Body of pancreas (tissue), 4 donors: ENCODE data around the gene PDE11A. TPM values are rescaled to one million over a fixed set of nuclear protein-coding genes. Genes with fewer than 3 reads are reported as not detected.

Experiments
- ATAC-seq: fragments of 150-250 bp; one replicate; pipeline ENCODE4 v1.9.1; 2016
- DNase-seq, 4 donors: peaks; one replicate each; pipeline ENCODE4 v3.0.0-alpha.2; 2019
- H3K27ac ChIP-seq, 4 donors: fragments of 200-600 bp; sonication (generic); 1 replicate in 3 of 4; 2 replicates in 1 of 4; pipeline versions ENCODE4 v1.5.1 to v1.6.1; 2016 to 2019; ENCODE audit warnings: mild to moderate bottlenecking in 1 of 4, mixed read lengths in 1 of 4, moderate library complexity in 1 of 4
- H3K27me3 ChIP-seq, 2 donors: fragments of 200-600 bp; sonication (generic); one replicate each; pipeline ENCODE4 v1.6.0; 2016; ENCODE audit warnings: mild to moderate bottlenecking in 1 of 2
- H3K36me3 ChIP-seq, 2 donors: fragments of 200-600 bp; sonication (generic); replicated peaks in 1 of 2; 2 replicates each; pipeline ENCODE4 v1.5.1; 2016; ENCODE audit warnings: low read depth in 2 of 2; ENCODE audit not compliant: insufficient read depth in 1 of 2
- H3K4me1 ChIP-seq: fragments of 200-600 bp; sonication (generic); one replicate; pipeline ENCODE4 v1.6.0; 2016
- H3K4me3 ChIP-seq, 2 donors: fragments of 200-600 bp; sonication (generic); 1 replicate in 1 of 2; 2 replicates in 1 of 2; pipeline ENCODE4 v1.5.1; 2016 to 2019
- H3K9me3 ChIP-seq, 3 donors: fragments of 200-600 bp; sonication (generic); 1 replicate in 2 of 3; 2 replicates in 1 of 3; pipeline ENCODE4 v1.5.1; 2016
- CTCF ChIP-seq, 7 experiments: fragments of 450-650 bp in 4 of 7; fragments of 200-600 bp in 3 of 7; sonication (generic) in 3 of 7; IDR thresholded peaks; one replicate each; pipeline ENCODE4 v1.5.1; 2016 to 2019; ENCODE audit warnings: antibody characterized with exemption in 7 of 7
- POLR2A ChIP-seq, 3 donors: fragments of 450-650 bp; IDR thresholded peaks; one replicate each; pipeline ENCODE4 v1.6.1; 2016; ENCODE audit warnings: antibody characterized with exemption in 3 of 3, mild to moderate bottlenecking in 2 of 3
- WGBS, 2 donors: methylation state at CpG; one replicate each; pipeline ENCODE4 v1.1.5; 2017; 5-methylcytosine and 5-hydroxymethylcytosine counted together
- intact Hi-C: fragments of 100-400 bp; cut with DNase I; formaldehyde crosslinking; loops from one replicate; pipeline ENCODE4 v1.15.1; 2023
- total RNA-seq, 2 donors: library from RNA; depleted of rRNA; stranded (reverse); fragments of >200 nt; gene quantifications; one replicate each; pipeline ENCODE4 v1.1.0, GENCODE V29; 2016

The PDE11A gene
- total RNA-seq, 2 donors from 2014 or later = 2.6 to 4.0 TPM

DNA sequence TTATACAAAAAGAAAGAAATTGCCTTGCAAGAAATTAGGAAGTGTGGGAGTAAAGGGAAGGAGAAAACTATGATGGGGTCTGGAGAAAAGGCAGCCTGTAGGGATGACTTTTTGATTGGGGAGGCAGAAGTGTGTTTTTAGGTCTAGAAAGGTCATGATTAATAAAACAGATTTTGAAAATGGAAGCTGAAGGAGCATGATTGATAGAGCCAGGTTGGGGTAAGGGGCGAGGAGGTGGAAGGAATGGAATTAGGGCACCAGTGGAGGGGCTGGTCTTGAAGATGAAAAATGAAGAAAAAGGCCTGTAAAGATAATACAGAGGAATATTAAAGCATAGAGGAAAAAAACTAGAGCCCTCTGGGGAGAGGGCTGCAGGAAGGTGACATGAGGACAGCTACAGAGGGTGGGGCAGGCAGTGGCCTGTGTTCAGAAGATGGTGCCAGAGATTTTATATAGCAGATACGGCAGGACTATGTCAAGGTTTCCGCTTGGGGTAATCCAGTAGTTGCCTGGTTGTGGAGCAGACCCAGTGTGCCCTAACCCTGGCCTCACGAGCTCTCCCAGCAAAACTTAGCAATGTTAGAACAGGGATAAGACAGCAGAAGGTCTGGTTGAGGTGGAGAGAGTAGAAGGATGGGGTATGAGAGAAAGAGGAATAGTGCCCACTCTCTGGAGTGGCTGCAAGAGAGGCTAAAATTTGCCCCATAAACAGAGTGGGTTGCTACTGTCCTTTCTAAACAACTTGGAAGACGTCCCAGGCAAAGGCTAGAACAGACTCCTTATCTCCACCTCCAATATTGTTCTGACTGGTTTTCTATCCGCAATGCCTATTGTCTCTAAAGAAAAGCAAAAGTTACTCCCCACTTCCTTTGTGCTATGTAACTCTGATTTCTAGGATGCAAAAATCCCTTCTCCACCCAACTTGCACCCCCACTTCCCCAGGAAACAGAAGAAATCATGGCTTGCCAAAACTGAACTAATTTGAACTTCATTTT lies 392.7 kb downstream of the PDE11A start:
- ATAC-seq (no peak), DNase-seq (no peak)
- 80 to 90% methylated on average over 6 of the region's 6 CpGs for WGBS, 2 donors
- Histone ChIP-seq H3K9me3 (no peaks in the 10 kb centered on the region), H3K27me3 (no peaks in the 10 kb centered on the region), H3K4me1 (no peaks in the 10 kb centered on the region), H3K36me3 (no peaks in the 10 kb centered on the region), H3K4me3 (no peak overlapping the region), H3K27ac (no peak overlapping the region)
- intact Hi-C loops = no loop called here
- TF ChIP-seq POLR2A (IDR thresholded peaks at IDR 0.05) = no peak
- no peak for TF ChIP-seq CTCF (IDR thresholded peaks at IDR 0.05)

DNA sequence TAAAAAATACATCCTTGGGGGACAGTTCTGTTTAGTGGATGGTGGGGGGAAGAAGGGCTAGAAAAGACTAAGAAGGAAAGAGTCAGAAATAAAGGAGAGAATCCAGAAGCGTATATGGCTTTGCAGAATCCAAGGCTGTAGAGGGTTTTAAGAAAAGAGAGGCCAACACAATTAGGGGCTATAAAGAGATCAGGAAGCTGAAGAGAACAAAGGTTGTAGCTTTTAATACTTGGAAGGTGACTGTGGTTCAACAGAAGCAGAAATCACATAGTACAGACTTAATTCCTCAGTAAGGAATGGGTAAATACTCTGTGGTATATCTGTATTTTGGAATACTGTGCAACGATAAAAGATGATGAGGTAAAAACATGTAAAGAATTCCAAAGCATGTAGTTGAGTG lies 393.6 kb downstream of the PDE11A start:
- H3K4me3 ChIP-seq = no peak overlapping the region
- H3K4me1 ChIP-seq = no peaks in the 10 kb centered on the region
- intact Hi-C loops = no loop called here
- no peak overlapping the region for H3K27ac ChIP-seq
- no peaks in the 10 kb centered on the region for H3K36me3 ChIP-seq
- ATAC-seq (no peak), DNase-seq (no peak)
- no peaks in the 10 kb centered on the region for H3K9me3 ChIP-seq
- WGBS, 2 donors = 84 to 97% methylated on average over 2 of the region's 2 CpGs
- no peaks in the 10 kb centered on the region for H3K27me3 ChIP-seq
- TF ChIP-seq POLR2A (IDR thresholded peaks at IDR 0.05) (no peak), CTCF (IDR thresholded peaks at IDR 0.05) (no peak)

GRCh38 chr2:177676636-177677035 lies 395.9 kb downstream of the PDE11A start:
- intact Hi-C loops = no loop called here
- H3K4me3 ChIP-seq = no peak overlapping the region
- 81% methylated on average over 3 of the region's 3 CpGs for WGBS, 2 donors

GRCh38 chr2:177675825-177676224 lies 396.8 kb downstream of the PDE11A start:
- no peak overlapping the region for H3K27ac ChIP-seq
- intact Hi-C loops = no loop called here
- no peaks in the 10 kb centered on the region for H3K9me3 ChIP-seq
- H3K27me3 ChIP-seq = no peaks in the 10 kb centered on the region
- 83 to 85% methylated on average over 1 of the region's 1 CpG for WGBS, 2 donors
- no peak for DNase-seq
- no peaks in the 10 kb centered on the region for H3K36me3 ChIP-seq
- H3K4me1 ChIP-seq = no peaks in the 10 kb centered on the region
- H3K4me3 ChIP-seq = no peak overlapping the region
- TF ChIP-seq POLR2A (IDR thresholded peaks at IDR 0.05) (no peak), CTCF (IDR thresholded peaks at IDR 0.05) (no peak)
- no peak for ATAC-seq

More at GRCh38 chr2:177676636-177677035, 395.9 kb downstream of the PDE11A start:
- Histone ChIP-seq H3K36me3 (no peaks in the 10 kb centered on the region), H3K9me3 (no peaks in the 10 kb centered on the region), H3K27me3 (no peaks in the 10 kb centered on the region), H3K27ac (no peak overlapping the region), H3K4me1 (no peaks in the 10 kb centered on the region)
- ATAC-seq (no peak), DNase-seq (no peak)
- TF ChIP-seq POLR2A (IDR thresholded peaks at IDR 0.05) (no peak), CTCF (IDR thresholded peaks at IDR 0.05) (no peak)
